Left lung (tissue), 10 donors: ENCODE results near the gene RHOC. TPM values are rescaled to one million over a fixed set of nuclear protein-coding genes. Genes with fewer than 3 reads are reported as not detected.

ENCODE experiments used
- ATAC-seq: fragments of 200-7000 bp; cut with Tn5 transposase; one replicate; pipeline ENCODE4 v1.9.1; 2020; ENCODE audit warnings: moderate library complexity
- DNase-seq, 4 donors: peaks; one replicate each; pipeline ENCODE4 v3.0.0-alpha.2; 2013 to 2020
- H3K27ac ChIP-seq, 2 donors: fragments of 200-600 bp; sonication (generic) in 1 of 2; one replicate each; pipeline versions ENCODE4 v1.5.0 to v1.8.0; 2020 to 2021
- H3K27me3 ChIP-seq, 2 donors: fragments of 200-600 bp; sonication (generic) in 1 of 2; one replicate each; pipeline versions ENCODE4 v1.5.0 to v1.8.0; 2020 to 2021
- H3K36me3 ChIP-seq, 2 donors: fragments of 200-600 bp; sonication (generic) in 1 of 2; one replicate each; pipeline versions ENCODE4 v1.5.0 to v1.8.0; 2020 to 2021
- H3K4me1 ChIP-seq, 2 donors: fragments of 200-600 bp; one replicate each; pipeline ENCODE4 v1.8.0; 2021
- H3K4me3 ChIP-seq, 2 donors: fragments of 200-600 bp; sonication (generic) in 1 of 2; one replicate each; pipeline versions ENCODE4 v1.5.0 to v1.8.0; 2020 to 2021; ENCODE audit warnings: mild to moderate bottlenecking in 1 of 2
- H3K9me3 ChIP-seq, 2 donors: fragments of 200-600 bp; sonication (generic) in 1 of 2; one replicate each; pipeline versions ENCODE4 v1.5.0 to v1.8.0; 2020 to 2021
- intact Hi-C, 2 donors: fragments of 100-400 bp; cut with DNase I; formaldehyde crosslinking; loops; one replicate each; pipeline versions ENCODE4 v1.11.2 to v1.14.2; 2022
- polyA plus RNA-seq, 6 donors: library from polyadenylated mRNA; unstranded; fragments of 120-200 nt; gene quantifications; one replicate each; pipeline ENCODE4 v1.2.1, GENCODE V29; 2013; ENCODE audit not compliant: insufficient read length in 6 of 6
- total RNA-seq, 2 donors: library from RNA; stranded (reverse); fragmentation: NEBNext Ultra II Directional; extraction: Animal tissue kit (Norgen Biotek cat#: 25700); gene quantifications; one replicate each; pipeline ENCODE4 v1.2.1, GENCODE V29; 2021
- TF ChIP-seq, protein P1 (sequence below), 2 donors: fragments of 200-600 bp; sonication (generic) in 1 of 2; IDR thresholded peaks; one replicate each; pipeline versions ENCODE4 v1.5.0 to v1.8.0; 2021; ENCODE audit warnings: antibody characterized with exemption in 2 of 2
- donor health status: DM: no; HTN: yes; CAD: no.
- donor health status: DM: no; HTN: no; CAD: no.

Gene RHOC
- total and polyA plus RNA-seq, 8 donors: 195 to 259 (median 208) TPM

DNA sequence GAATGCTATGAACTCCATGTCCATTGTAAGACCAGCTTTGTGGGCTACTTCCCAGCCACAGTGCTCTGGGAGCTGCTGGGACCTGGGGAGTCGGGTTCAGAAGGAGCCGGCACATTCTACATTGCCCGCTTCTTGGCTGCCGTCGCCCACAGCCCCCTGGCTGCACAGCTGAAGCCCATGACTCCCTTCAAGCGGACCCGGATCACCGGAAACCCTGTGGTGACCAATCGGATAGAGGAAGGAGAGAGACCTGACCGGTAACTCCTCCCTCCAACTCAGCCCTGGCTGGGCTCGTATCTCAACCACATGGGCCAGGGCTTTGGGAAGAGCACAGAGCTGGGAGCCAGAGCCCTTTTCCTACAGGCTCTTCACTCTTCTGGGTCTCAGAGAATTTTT is 17.1 kb downstream of the RHOC start:
- ATAC-seq: no peak
- intact Hi-C loops: no loop called here
- no peaks in the 10 kb centered on the region for H3K9me3 ChIP-seq
- no peaks in the 10 kb centered on the region for H3K4me1 ChIP-seq
- no peaks in the 10 kb centered on the region for H3K27me3 ChIP-seq
- no peak overlapping the region for H3K4me3 ChIP-seq
- H3K36me3 ChIP-seq: peaks cover 0 to 56% of the 10 kb centered on the region in 2 donors
- TF ChIP-seq, protein P1, sequence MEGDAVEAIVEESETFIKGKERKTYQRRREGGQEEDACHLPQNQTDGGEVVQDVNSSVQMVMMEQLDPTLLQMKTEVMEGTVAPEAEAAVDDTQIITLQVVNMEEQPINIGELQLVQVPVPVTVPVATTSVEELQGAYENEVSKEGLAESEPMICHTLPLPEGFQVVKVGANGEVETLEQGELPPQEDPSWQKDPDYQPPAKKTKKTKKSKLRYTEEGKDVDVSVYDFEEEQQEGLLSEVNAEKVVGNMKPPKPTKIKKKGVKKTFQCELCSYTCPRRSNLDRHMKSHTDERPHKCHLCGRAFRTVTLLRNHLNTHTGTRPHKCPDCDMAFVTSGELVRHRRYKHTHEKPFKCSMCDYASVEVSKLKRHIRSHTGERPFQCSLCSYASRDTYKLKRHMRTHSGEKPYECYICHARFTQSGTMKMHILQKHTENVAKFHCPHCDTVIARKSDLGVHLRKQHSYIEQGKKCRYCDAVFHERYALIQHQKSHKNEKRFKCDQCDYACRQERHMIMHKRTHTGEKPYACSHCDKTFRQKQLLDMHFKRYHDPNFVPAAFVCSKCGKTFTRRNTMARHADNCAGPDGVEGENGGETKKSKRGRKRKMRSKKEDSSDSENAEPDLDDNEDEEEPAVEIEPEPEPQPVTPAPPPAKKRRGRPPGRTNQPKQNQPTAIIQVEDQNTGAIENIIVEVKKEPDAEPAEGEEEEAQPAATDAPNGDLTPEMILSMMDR (IDR thresholded peaks at IDR 0.05): no peak
- DNase-seq: no peak
- H3K27ac ChIP-seq: no peak overlapping the region

DNA sequence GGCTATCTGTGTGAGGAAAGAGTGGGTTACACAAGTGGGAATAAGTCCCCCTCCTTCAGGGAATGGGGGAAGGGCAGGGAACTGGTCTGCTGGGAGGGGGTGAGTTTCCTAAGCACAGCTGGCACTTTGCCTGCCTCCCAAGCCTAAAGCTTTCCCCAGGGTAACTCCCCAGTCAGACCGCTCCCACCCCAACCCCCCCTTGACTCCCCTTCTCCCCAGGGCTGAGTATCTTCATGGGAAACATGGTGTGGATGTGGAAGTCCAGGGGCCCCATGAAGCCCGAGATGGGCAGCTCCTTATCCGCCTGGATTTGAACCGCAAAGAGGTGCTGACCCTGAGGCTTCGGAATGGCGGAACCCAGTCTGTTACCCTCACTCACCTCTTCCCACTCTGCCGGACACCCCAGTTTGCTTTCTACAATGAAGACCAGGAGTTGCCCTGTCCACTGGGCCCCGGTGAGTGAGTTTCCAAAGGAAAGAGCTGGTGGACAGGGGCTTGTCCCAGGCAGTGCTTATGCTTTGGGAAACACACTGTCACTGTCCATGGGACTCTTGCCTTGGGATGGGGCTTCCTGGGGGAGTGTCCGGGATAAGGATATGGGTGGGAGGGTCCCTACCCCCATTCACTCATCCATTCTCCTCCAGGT is 17.6 kb downstream of the RHOC start:
- H3K4me1 ChIP-seq: no peaks in the 10 kb centered on the region
- DNase-seq (no peak), ATAC-seq (no peak)
- no peak overlapping the region for H3K27ac ChIP-seq
- no peaks in the 10 kb centered on the region for H3K27me3 ChIP-seq
- no peaks in the 10 kb centered on the region for H3K9me3 ChIP-seq
- TF ChIP-seq, protein P1 (IDR thresholded peaks at IDR 0.05): no peak
- H3K4me3 ChIP-seq: no peak overlapping the region
- peaks cover 0 to 51% of the 10 kb centered on the region in 2 donors for H3K36me3 ChIP-seq
- intact Hi-C loops: no loop called here

DNA sequence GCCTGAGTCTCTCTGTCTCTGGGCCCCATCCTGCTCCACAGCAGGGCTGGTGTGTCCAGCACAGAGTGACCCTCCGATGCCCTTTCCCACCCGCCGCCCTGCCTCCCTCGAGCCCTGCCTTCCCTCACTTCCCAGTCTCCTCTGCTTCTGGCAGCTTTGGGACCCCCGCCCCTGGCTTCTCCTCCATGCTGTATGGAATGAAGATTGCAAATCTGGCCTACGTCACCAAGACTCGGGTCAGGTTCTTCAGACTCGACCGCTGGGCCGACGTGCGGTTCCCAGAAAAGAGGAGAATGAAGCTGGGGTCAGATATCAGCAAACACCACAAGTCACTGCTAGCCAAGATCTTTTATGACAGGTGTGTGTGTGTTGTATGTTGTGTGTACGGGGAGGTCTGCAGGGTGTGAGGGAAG is 18.1 kb downstream of the RHOC start:
- intact Hi-C loops: no loop called here
- H3K4me3 ChIP-seq: no peak overlapping the region
- H3K36me3 ChIP-seq: peaks cover 0 to 46% of the 10 kb centered on the region in 2 donors
- no peaks in the 10 kb centered on the region for H3K27me3 ChIP-seq
- H3K4me1 ChIP-seq: no peaks in the 10 kb centered on the region
- DNase-seq (peak in 1 of 4 donors; percentile 55), ATAC-seq (no peak)
- no peaks in the 10 kb centered on the region for H3K9me3 ChIP-seq
- no peak overlapping the region for H3K27ac ChIP-seq
- TF ChIP-seq, protein P1 (IDR thresholded peaks at IDR 0.05): no peak

DNA sequence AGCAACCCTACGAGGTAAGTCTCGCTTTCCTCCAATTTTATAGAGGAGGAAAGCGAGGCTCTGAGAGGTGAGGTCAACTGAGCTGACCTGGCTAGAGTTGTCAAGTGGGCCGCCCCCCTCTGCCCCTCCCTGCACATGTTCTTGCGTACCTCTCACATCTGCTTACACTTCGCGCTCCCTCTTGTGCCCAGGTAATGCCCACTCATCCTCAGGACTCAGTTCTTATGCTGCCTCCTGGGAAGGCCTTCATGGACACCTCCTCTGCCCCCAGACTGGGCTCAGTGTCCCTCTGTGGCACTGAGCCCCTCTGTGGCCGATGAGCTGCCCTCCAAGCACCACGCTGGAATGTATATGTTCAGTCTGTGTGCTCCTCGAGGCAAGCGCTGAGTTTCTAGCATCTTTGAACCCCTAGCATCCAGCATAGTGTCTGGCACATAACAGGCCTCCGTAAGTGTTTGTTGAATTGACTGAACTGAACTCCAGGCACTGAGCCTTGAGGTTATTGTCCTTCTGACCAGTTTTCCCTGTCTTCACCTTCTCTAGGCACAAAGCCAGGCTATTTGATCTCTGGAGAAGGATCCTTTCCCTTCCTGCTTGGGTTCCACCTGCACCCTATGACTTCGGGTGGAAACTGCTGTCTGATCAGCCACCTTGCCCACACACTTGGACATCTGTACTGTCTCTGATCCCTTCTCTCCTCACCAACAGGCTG is 19.0 kb downstream of the RHOC start:
- DNase-seq (no peak), ATAC-seq (no peak)
- H3K9me3 ChIP-seq: no peaks in the 10 kb centered on the region
- H3K27ac ChIP-seq: no peak overlapping the region
- TF ChIP-seq, protein P1 (IDR thresholded peaks at IDR 0.05): no peak
- intact Hi-C loops: no loop called here
- H3K36me3 ChIP-seq: peaks cover 0 to 41% of the 10 kb centered on the region in 2 donors
- no peak overlapping the region for H3K4me3 ChIP-seq
- no peaks in the 10 kb centered on the region for H3K4me1 ChIP-seq
- H3K27me3 ChIP-seq: no peaks in the 10 kb centered on the region

DNA sequence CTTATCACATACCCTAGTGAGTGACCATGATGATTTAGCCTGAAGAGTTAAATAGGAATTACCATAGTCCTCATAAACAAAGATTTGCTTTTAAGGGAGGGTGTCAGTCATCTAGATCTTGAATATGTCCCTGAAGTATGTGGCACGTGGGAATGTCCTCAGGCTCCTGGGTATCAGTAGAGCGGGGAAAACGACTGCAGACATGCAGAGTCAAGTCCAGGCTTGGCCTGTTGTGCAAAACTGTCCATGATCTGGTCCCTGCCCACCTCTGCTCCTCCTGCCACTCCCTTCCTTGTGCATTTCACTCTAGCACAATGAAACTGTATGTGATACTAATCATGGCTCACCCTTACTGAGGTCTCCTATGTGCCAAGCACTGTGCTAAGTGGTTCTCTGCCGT is 19.6 kb downstream of the RHOC start:
- intact Hi-C loops: no loop called here
- DNase-seq: no peak
- H3K4me3 ChIP-seq: no peak overlapping the region
- TF ChIP-seq, protein P1 (IDR thresholded peaks at IDR 0.05): no peak
- no peaks in the 10 kb centered on the region for H3K9me3 ChIP-seq
- H3K27ac ChIP-seq: no peak overlapping the region
- no peaks in the 10 kb centered on the region for H3K4me1 ChIP-seq
- no peaks in the 10 kb centered on the region for H3K27me3 ChIP-seq
- ATAC-seq: no peak
- peaks cover 0 to 35% of the 10 kb centered on the region in 2 donors for H3K36me3 ChIP-seq
